GM12874 (cell line): ENCODE measurements around the gene AKAP13.

Experiments
- CTCF ChIP-seq: IDR thresholded peaks from 2 replicates; pipeline ENCODE4 v1.5.1; 2011; ENCODE audit warnings: low read depth, mild to moderate bottlenecking, control low read depth, low read length, moderate library complexity; ENCODE audit not compliant: insufficient read depth

AKAP13 gene

DNA sequence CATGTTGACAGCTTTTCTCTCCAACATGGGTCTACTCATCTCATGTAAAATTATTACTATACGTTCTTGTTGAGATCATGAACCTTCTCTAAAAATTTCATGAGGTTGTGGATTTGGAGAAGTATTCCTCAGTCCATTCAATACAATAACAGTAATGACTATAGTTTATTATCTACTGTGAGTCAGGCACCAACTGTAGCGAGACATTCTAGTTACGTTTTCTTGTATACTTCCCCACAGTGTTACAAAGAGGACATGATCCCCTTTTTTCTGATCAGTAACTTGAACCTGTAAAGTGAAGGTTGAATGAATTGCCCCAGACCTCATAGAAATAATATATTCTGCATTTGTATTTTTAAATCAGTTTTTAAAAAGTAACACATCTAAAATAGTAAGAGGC, 76.4 kb downstream of the AKAP13 start:
- TF ChIP-seq CTCF = no peak

GRCh38 chr15:85457392-85457968, 77.1 kb downstream of the AKAP13 start:
- no peak for TF ChIP-seq CTCF

DNA sequence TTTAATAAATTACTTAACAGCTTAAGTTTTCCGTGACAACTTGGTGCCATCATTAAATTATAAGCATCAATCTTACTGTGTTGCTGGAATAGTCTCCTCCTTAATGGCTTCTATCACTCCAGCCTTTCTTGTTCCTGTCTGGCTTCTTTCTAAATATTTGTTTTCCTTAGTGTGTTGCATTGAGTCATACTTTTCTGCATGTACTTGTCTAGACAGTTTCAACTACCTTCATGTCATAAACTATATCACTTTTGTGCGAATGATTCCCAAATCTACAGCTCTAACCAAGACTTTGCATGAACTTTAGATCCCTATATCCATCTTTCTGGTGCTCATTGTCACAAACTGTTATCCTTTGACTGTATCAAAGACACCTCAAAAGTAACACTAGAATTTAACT, 78.4 kb downstream of the AKAP13 start:
- TF ChIP-seq CTCF = no peak

GRCh38 chr15:85462029-85462428, 81.6 kb downstream of the AKAP13 start:
- no peak for TF ChIP-seq CTCF

GRCh38 chr15:85463276-85463892, 83.0 kb downstream of the AKAP13 start:
- TF ChIP-seq CTCF = no peak

DNA sequence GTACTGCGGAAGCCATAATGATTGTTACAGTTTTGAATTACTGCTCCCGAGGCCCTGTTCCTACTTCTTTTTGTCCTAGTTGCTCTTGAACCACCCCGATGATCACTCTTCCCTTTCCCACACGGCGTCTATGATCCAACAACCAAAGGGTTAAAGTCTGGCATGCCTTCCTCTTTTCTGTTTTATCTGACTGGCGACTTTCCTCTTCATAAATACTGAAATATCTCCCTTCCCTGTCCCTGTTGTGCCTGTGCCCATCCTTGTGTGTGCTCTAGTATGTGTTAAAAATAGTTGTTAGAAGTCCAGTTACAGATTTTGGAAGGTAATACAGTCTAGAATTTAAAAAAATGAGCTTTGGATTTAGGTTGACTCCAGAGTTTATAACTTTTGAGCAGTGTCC, 83.6 kb downstream of the AKAP13 start:
- no peak for TF ChIP-seq CTCF

DNA sequence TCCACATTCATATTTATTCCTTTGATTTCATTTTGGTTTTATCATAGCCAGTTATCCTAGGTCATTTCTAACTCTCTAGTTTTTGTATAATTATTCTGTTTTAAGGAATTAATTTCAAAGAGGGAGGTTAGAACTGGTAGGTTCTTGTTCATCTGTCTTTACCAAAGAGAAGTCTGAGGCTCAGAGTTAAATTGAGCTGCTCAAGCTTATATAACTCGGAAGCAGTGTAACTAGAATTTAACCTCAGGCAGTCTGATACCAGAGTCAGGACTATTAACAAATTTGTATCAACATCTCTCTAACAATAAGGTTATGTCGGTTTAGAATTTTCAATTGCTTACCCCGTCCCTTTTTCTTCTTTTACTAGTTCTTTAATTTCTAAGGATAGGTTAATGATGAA, 84.1 kb downstream of the AKAP13 start:
- TF ChIP-seq CTCF = no peak
